Lower lobe of right lung (tissue), 2 donors: Measurements from ENCODE around the gene ALKBH5. TPM values are rescaled to one million over a fixed set of nuclear protein-coding genes. Genes with fewer than 3 reads are reported as not detected.

Experiments
- ATAC-seq, 2 donors: fragments of 200-7000 bp; cut with Tn5 transposase; one replicate each; pipeline ENCODE4 v1.9.1; 2020 to 2022; ENCODE audit warnings: mild to moderate bottlenecking in 2 of 2, moderate library complexity in 2 of 2
- DNase-seq: peaks from one replicate; pipeline ENCODE4 v3.0.0-alpha.2; 2020
- H3K27ac ChIP-seq: fragments of 200-600 bp; one replicate; pipeline ENCODE4 v1.8.0; 2022
- H3K27me3 ChIP-seq: fragments of 200-600 bp; one replicate; pipeline ENCODE4 v1.8.0; 2022; ENCODE audit warnings: low read depth
- H3K36me3 ChIP-seq: fragments of 200-600 bp; one replicate; pipeline ENCODE4 v1.8.0; 2022; ENCODE audit warnings: mild to moderate bottlenecking
- H3K4me1 ChIP-seq: fragments of 200-600 bp; one replicate; pipeline ENCODE4 v1.8.0; 2022
- H3K4me3 ChIP-seq: fragments of 200-600 bp; one replicate; pipeline ENCODE4 v1.8.0; 2022; ENCODE audit warnings: mild to moderate bottlenecking
- H3K9me3 ChIP-seq: fragments of 200-600 bp; one replicate; pipeline ENCODE4 v1.8.0; 2022
- CTCF ChIP-seq: fragments of 200-600 bp; IDR thresholded peaks from one replicate; pipeline ENCODE4 v1.8.0; 2022; ENCODE audit warnings: antibody characterized with exemption, mild to moderate bottlenecking
- intact Hi-C: fragments of 100-400 bp; cut with DNase I; formaldehyde crosslinking; loops from one replicate; pipeline ENCODE4 v1.11.0; 2022
- total RNA-seq: library from RNA; stranded (reverse); fragmentation: NEBNext Ultra II Directional; extraction: Animal tissue kit (Norgen Biotek cat#: 25700); gene quantifications from one replicate; pipeline ENCODE4 v1.2.1, GENCODE V29; 2021
- donor health status: DM: no; HTN: yes; CAD: no; lungs with severe emphysema.

Gene ALKBH5
- total RNA-seq, 1 donor from 2014 or later, result 100 TPM

- intact Hi-C loops, result no loop called here
- no peaks in the 10 kb centered on the region for H3K27me3 ChIP-seq
- no peak for TF ChIP-seq CTCF
- DNase-seq (no peak), ATAC-seq (no peak)
- peaks cover 30% of the 10 kb centered on the region for H3K36me3 ChIP-seq
- H3K4me3 ChIP-seq, result peak overlapping the region; percentile 82
- H3K4me1 ChIP-seq, result peaks cover 76% of the 10 kb centered on the region
- H3K27ac ChIP-seq, result peak overlapping the region; percentile 3
- no peaks in the 10 kb centered on the region for H3K9me3 ChIP-seq
Measured at GRCh38 chr17:18186627-18186982, 3.0 kb downstream of the ALKBH5 start.

- Histone ChIP-seq H3K27ac (peak overlapping the region; percentile 3), H3K27me3 (no peaks in the 10 kb centered on the region), H3K4me3 (peak overlapping the region; percentile 82), H3K9me3 (no peaks in the 10 kb centered on the region), H3K36me3 (peaks cover 33% of the 10 kb centered on the region), H3K4me1 (peaks cover 76% of the 10 kb centered on the region)
- TF ChIP-seq CTCF, result no peak
- no peak for DNase-seq
- ATAC-seq, result no peak
- intact Hi-C loops, result no loop called here
Measured at GRCh38 chr17:18187226-18187625, 3.6 kb downstream of the ALKBH5 start.

- DNase-seq, result no peak
- no peaks in the 10 kb centered on the region for H3K9me3 ChIP-seq
- peak overlapping the region; percentile 46 for H3K27ac ChIP-seq
Measured at GRCh38 chr17:18187821-18188761, 4.5 kb downstream of the ALKBH5 start.

GRCh38 chr17:18190628-18191235, 7.1 kb downstream of the ALKBH5 start:
- Histone ChIP-seq H3K36me3 (peaks cover 51% of the 10 kb centered on the region), H3K4me1 (peaks cover 69% of the 10 kb centered on the region), H3K27ac (no peak overlapping the region), H3K4me3 (no peak overlapping the region), H3K27me3 (no peaks in the 10 kb centered on the region), H3K9me3 (no peaks in the 10 kb centered on the region)
- no peak for DNase-seq
- intact Hi-C loops, result no loop called here
- no peak for TF ChIP-seq CTCF
- ATAC-seq, result peak in 1 of 2 donors; percentile 11

More at GRCh38 chr17:18187821-18188761, 4.5 kb downstream of the ALKBH5 start:
- no peak for ATAC-seq
- Histone ChIP-seq H3K36me3 (peaks cover 35% of the 10 kb centered on the region), H3K27me3 (no peaks in the 10 kb centered on the region), H3K4me1 (peaks cover 77% of the 10 kb centered on the region), H3K4me3 (peak overlapping the region; percentile 82)
- intact Hi-C loops, result no loop called here
- no peak for TF ChIP-seq CTCF

GRCh38 chr17:18191236-18191667, 7.6 kb downstream of the ALKBH5 start:
- Histone ChIP-seq H3K36me3 (peaks cover 57% of the 10 kb centered on the region), H3K4me3 (no peak overlapping the region), H3K27ac (no peak overlapping the region), H3K4me1 (peaks cover 64% of the 10 kb centered on the region), H3K27me3 (no peaks in the 10 kb centered on the region), H3K9me3 (no peaks in the 10 kb centered on the region)
- ATAC-seq (peak; percentile 33 to 36), DNase-seq (no peak)
- no peak for TF ChIP-seq CTCF
- intact Hi-C loops, result no loop called here
